Neural cell (in vitro differentiated cells): ENCODE results near the gene FAM107B.

Source experiments
- CTCF ChIP-seq: fragments of 450-650 bp; IDR thresholded peaks from 2 replicates; pipeline ENCODE4 v1.5.1; 2014; ENCODE audit warnings: antibody characterized with exemption, mild to moderate bottlenecking, moderate library complexity; ENCODE audit not compliant: poor library complexity, severe bottlenecking
- EZH2 ChIP-seq: fragments of 200-600, 300-800 bp; shearing (Covaris generic), sonication (generic); IDR thresholded peaks from 2 replicates; pipeline ENCODE4 v1.6.1; 2014; ENCODE audit warnings: antibody characterized with exemption, low read length, borderline replicate concordance, mild to moderate bottlenecking; ENCODE audit not compliant: insufficient read depth, poor library complexity, severe bottlenecking
- MXI1 ChIP-seq: fragments of 450-650 bp; conservative IDR thresholded peaks from 2 replicates; pipeline ENCODE4 v1.6.1; 2014; ENCODE audit warnings: antibody characterized with exemption, mild to moderate bottlenecking; ENCODE audit not compliant: poor library complexity, severe bottlenecking
- POLR2AphosphoS5 ChIP-seq: IDR thresholded peaks from 2 replicates; pipeline ENCODE4 v1.6.1; 2012
- RAD21 ChIP-seq: fragments of 450-650 bp; conservative IDR thresholded peaks from 2 replicates; pipeline ENCODE4 v1.6.1; 2014; ENCODE audit warnings: antibody characterized with exemption, mild to moderate bottlenecking, moderate library complexity
- REST ChIP-seq: IDR thresholded peaks from 2 replicates; pipeline ENCODE4 v1.6.1; 2012; ENCODE audit warnings: borderline replicate concordance
- TAF1 ChIP-seq: IDR thresholded peaks from 2 replicates; pipeline ENCODE4 v1.6.1; 2012; ENCODE audit warnings: low read depth

DNA sequence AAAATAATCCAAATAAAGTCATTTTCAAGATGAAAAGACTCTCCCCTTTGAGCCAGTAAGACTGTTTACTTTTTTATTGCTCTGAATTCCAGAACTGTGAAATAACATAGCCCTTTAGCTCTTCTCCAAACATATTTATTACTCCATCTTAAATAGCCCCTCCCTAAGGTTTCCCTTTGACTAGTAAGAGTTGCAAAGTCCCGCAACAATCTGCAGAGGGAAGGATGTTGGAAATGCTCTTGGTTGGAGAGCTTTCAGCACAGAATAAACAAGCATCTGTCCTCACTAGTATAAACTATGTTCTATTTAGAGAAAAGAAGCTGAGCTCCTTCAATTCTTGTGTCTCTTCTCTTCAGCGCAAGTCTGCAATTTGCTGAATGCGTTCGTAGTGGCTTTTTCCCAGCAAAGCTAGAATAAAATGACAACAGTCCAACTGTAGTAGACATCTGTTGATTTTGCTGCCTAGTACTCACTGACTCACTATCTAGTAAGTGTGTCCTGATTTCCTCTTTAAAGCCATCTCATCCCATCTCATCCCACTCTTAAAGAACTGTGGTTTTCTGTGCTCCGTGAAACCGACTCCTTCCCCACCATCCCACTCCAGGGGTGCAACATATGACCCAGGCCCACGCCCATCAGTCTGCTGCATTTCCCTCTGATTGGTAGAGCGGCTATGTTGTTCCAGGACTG, 104.0 kb downstream of the FAM107B start:
- no peak for TF ChIP-seq CTCF
- no peak for TF ChIP-seq MXI1
- no peak for TF ChIP-seq TAF1
- TF ChIP-seq EZH2 = no peak
- no peak for TF ChIP-seq POLR2AphosphoS5
- no peak for TF ChIP-seq RAD21
- no peak for TF ChIP-seq REST
